K562 (cell line): Measurements from ENCODE around the gene ASIC1. TPM values are rescaled to one million over a fixed set of nuclear protein-coding genes. Genes with fewer than 3 reads are reported as not detected.

Experiments
- BCLAF1 ChIP-seq, 2 experiments: fragments of 450-650 bp in 1 of 2; IDR thresholded peaks; 2 replicates each; pipeline ENCODE4 v1.6.1; 2011 to 2017; ENCODE audit warnings: low read depth in 2 of 2, antibody characterized with exemption in 1 of 2, borderline replicate concordance in 1 of 2, low read length in 1 of 2, mild to moderate bottlenecking in 1 of 2, mixed read lengths in 1 of 2; ENCODE audit not compliant: control insufficient read depth in 1 of 2
- BRD4 ChIP-seq: fragments of 200-600 bp; sonication (generic); IDR thresholded peaks from 2 replicates; pipeline ENCODE4 v1.6.1; 2017; ENCODE audit warnings: inconsistent platforms
- CCNT2 ChIP-seq: IDR thresholded peaks from 2 replicates; pipeline ENCODE4 v1.6.1; 2011; ENCODE audit warnings: borderline replicate concordance, low read depth, mild to moderate bottlenecking, moderate library complexity, mixed read lengths, low read length; ENCODE audit not compliant: insufficient read length; ENCODE audit errors: extremely low read depth
- EP300 ChIP-seq: IDR thresholded peaks from 2 replicates; pipeline ENCODE4 v1.6.1; 2012; ENCODE audit warnings: low read length, improper control_type of control experiment
- HMBOX1 ChIP-seq: sonication (generic); IDR thresholded peaks from 2 replicates; pipeline ENCODE4 v1.6.1; 2016
- MXI1 ChIP-seq: IDR thresholded peaks from 2 replicates; pipeline ENCODE4 v1.6.1; 2011; ENCODE audit warnings: low read depth, mild to moderate bottlenecking, improper control_type of control experiment, low read length
- NR2C1 ChIP-seq, 2 experiments: fragments of 450-650 bp; IDR thresholded peaks; 2 replicates each; pipeline ENCODE4 v1.6.1; 2017; ENCODE audit warnings: mild to moderate bottlenecking in 2 of 2, antibody characterized with exemption in 1 of 2, inconsistent platforms in 1 of 2, missing compliant biosample characterization in 1 of 2, missing genetic modification characterization in 1 of 2
- NR3C1 ChIP-seq: sonication (generic); formaldehyde crosslinking; IDR thresholded peaks from 2 replicates; pipeline ENCODE4 v1.8.1; 2022; ENCODE audit warnings: missing genetic modification reagents
- NUFIP1 ChIP-seq: fragments of 450-650 bp; IDR thresholded peaks from 2 replicates; pipeline ENCODE4 v1.6.1; 2018; ENCODE audit not compliant: partially characterized antibody
- PKNOX1 ChIP-seq: fragments of 450-650 bp; IDR thresholded peaks from 2 replicates; pipeline ENCODE4 v1.6.1; 2016
- SP2 ChIP-seq: IDR thresholded peaks from 2 replicates; pipeline ENCODE4 v1.6.1; 2011; ENCODE audit warnings: mild to moderate bottlenecking, low read depth, low read length, moderate library complexity; ENCODE audit not compliant: poor library complexity, severe bottlenecking; ENCODE audit errors: extremely low read depth
- ZFP1 ChIP-seq: fragments of 450-650 bp; formaldehyde crosslinking; IDR thresholded peaks from 2 replicates; pipeline ENCODE4 v1.4.0; 2020; ENCODE audit warnings: mild to moderate bottlenecking, mixed read lengths
- ZNF217 ChIP-seq: sonication (generic); formaldehyde crosslinking; IDR thresholded peaks from 2 replicates; pipeline ENCODE4 v1.8.0; 2022; ENCODE audit warnings: mild to moderate bottlenecking, missing genetic modification reagents
- polyA plus RNA-seq, 8 experiments: library from polyadenylated mRNA; depleted of rRNA in 4 of 8; stranded (reverse) in 5 of 8; unstranded in 3 of 8; fragments of >200 nt; fragmentation: Nextera tagmentation in 2 of 8; fragmentation: Illumina TruSeq in 1 of 8; extraction: Ambion mirVana in 2 of 8; extraction: Trizol in 1 of 8; gene quantifications; 2 replicates each; pipeline versions ENCODE4 v1.2.1 to v1.2.3, GENCODE V29; 2011 to 2014; ENCODE audit warnings: inconsistent platforms in 1 of 8, missing spikeins in 1 of 8
- total RNA-seq, 7 experiments: library from RNA; depleted of rRNA in 6 of 7; stranded (reverse); fragments of >200 nt in 6 of 7; fragmentation: Illumina TruSeq in 2 of 7; extraction: Trizol in 2 of 7; gene quantifications; 2 replicates each; pipeline versions ENCODE4 v1.2.1 to v1.2.3, GENCODE V29; 2011 to 2021; ENCODE audit warnings: low replicate concordance in 1 of 7

Gene ASIC1
- total and polyA plus RNA-seq, 9 of the 15 experiments (the other 6 are each of a cell fraction or from before 2014, with no cell fraction given) = 0.01 to 1.7 (median 0.45) TPM

GRCh38 chr12:50084775-50085614 is 27.6 kb downstream of the ASIC1 start, which contains the start of gene SMARCD1 (continued):
- peak; percentile 64; the same call in 1 of the 2 replicates for TF ChIP-seq HMBOX1
- TF ChIP-seq ZNF217 (CRISPR knock-in tag) = no peak
- peak in 1 of 2 experiments; percentile 79; a peak in 1 of 4 replicates for TF ChIP-seq BCLAF1 (IDR thresholded peaks at IDR 0.05; ENCODE audit: borderline replicate concordance in 1 of 2, control insufficient read depth in 1 of 2, low read depth in 2 of 2, low read length in 1 of 2)
- TF ChIP-seq EP300 = peak; percentile 39; the same call in 1 of the 2 replicates
- TF ChIP-seq NUFIP1 = peak; percentile 48
- TF ChIP-seq CCNT2 = peak; percentile 5
- no peak for TF ChIP-seq NR3C1
- no peak for TF ChIP-seq ZFP1 (CRISPR knock-in tag)
- peak; percentile 99 for TF ChIP-seq SP2
- peak; percentile 56; the same call in 1 of the 2 replicates for TF ChIP-seq PKNOX1
- TF ChIP-seq MXI1 = no peak
- TF ChIP-seq BRD4 = peak; percentile 48; the same call in 1 of the 2 replicates
- peak; percentile 58 for TF ChIP-seq NR2C1 (IDR thresholded peaks at IDR 0.05)
- 0 out of 2 replicates have a peak, but pooled peaks have one; percentile 23 for TF ChIP-seq NR2C1 (tag; IDR thresholded peaks at IDR 0.05)
